Natural killer cell (primary cell): Measurements from ENCODE around the gene GAS2L2. TPM values are rescaled to one million over a fixed set of nuclear protein-coding genes. Genes with fewer than 3 reads are reported as not detected.

Source experiments
- total RNA-seq, 4 donors: library from RNA; stranded (reverse); fragments of 120-200 nt in 1 of 4; gene quantifications; one replicate each; pipeline versions ENCODE4 v1.2.3 to v1.2.4, GENCODE V29; 2013 to 2022

Gene GAS2L2
- total RNA-seq, 3 donors from 2014 or later (not counting 1 experiment from before 2014, with no cell fraction given): 0.23 TPM; not detected in 2

Other genes starting within 250 kb of the GAS2L2 start
- gene SLFN12L, start 215.6 kb downstream of the GAS2L2 start, total RNA-seq: 100 to 1,000 TPM; 126 to 174 (median 130) TPM
- under 1 TPM in 2 of 3 donors, not detected in 1; 0.35 to 0.47 TPM for gene SLFN14, start 192.4 kb downstream of the GAS2L2 start, total RNA-seq
- 1 to 10 TPM; 2.5 to 3.0 (median 2.9) TPM for gene PEX12, start 174.7 kb downstream of the GAS2L2 start, total RNA-seq
- gene AP2B1, start 165.9 kb downstream of the GAS2L2 start, total RNA-seq: 100 to 1,000 TPM; 111 to 148 (median 139) TPM
- under 1 TPM in 1 of 3 donors, not detected in 2; 0.07 TPM for gene RASL10B, start 21.6 kb downstream of the GAS2L2 start, total RNA-seq
- gene C17orf50, start 7.6 kb upstream of the GAS2L2 start, total RNA-seq: not detected
- gene MMP28, start 42.4 kb upstream of the GAS2L2 start, total RNA-seq: 1 to 10 TPM in 1 of 3 donors, not detected in 2; 1.1 TPM
- gene TAF15, start 56.2 kb upstream of the GAS2L2 start, total RNA-seq: 100 to 1,000 TPM; 214 to 253 (median 214) TPM
- gene HEATR9, start 115.7 kb upstream of the GAS2L2 start, total RNA-seq: 10 to 100 TPM in 2 of 3 donors, 1 to 10 TPM in 1; 10.0 to 24.1 (median 15.1) TPM
- 1,000 to 10,000 TPM in 1 of 3 donors, 100 to 1,000 TPM in 2; 793 to 1,167 (median 825) TPM for gene CCL5, start 127.1 kb upstream of the GAS2L2 start, total RNA-seq
- gene RDM1, start 177.5 kb upstream of the GAS2L2 start, total RNA-seq: under 1 TPM; 0.48 to 1.00 (median 0.61) TPM
- gene LYZL6, start 190.5 kb upstream of the GAS2L2 start, total RNA-seq: not detected
- not detected for gene CCL16, start 228.3 kb upstream of the GAS2L2 start, total RNA-seq
- gene CCL14, start 233.5 kb upstream of the GAS2L2 start, total RNA-seq: not detected
- not detected for gene CCL15, start 248.3 kb upstream of the GAS2L2 start, total RNA-seq